ENCODE data around the gene IFNG. TPM values are rescaled to one million over a fixed set of nuclear protein-coding genes. Genes with fewer than 3 reads are reported as not detected.

The IFNG gene
- total RNA-seq, 1 donor from 2014 or later = not detected

DNA sequence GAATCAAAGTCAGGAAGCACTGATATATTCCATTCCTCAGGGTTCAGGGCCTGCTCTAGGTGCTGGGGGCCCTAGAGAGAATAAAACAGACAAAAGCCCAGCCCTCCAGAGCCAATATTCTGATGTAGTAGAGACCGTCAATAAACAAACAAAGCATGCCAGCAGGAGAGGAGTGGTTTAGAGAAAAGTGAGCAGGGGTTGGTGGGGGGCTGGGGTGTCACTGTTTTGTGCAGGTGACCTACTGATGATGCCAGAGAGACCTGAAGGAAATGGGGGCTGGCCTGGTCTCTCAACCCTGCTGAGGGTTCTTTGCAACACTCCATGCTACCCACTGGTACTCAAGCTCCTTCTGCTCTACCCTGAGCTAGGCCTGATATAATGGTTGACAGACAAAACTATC lies 39.6 kb upstream of the IFNG start:
- Histone ChIP-seq H3K27ac (ENCODE audit: low read depth, low read length) (no peak overlapping the region), H3K4me3 (ENCODE audit: insufficient read depth, low read depth, low read length) (no peak overlapping the region), H3K4me1 (ENCODE audit: insufficient read depth, low read length) (peaks cover 8% of the 10 kb centered on the region), H3K9me3 (ENCODE audit: insufficient read depth, low read depth, low read length) (no peaks in the 10 kb centered on the region), H4K20me1 (ENCODE audit: insufficient read depth, low read length) (no peaks in the 10 kb centered on the region), H3K36me3 (ENCODE audit: insufficient read depth, low read length) (no peaks in the 10 kb centered on the region), H3K79me2 (ENCODE audit: insufficient read depth, low read length) (no peaks in the 10 kb centered on the region), H3K27me3 (ENCODE audit: insufficient read depth, low read length) (peaks cover 48% of the 10 kb centered on the region), H3K9ac (ENCODE audit: low read length) (no peak overlapping the region), H3K4me2 (ENCODE audit: low read length) (no peak overlapping the region), H2AFZ (ENCODE audit: low read depth, low read length) (no peak overlapping the region)
- DNase-seq (ENCODE audit: low read depth) (no peak), FAIRE-seq (no peak)
- peaks cover 2% of the 10 kb centered on the region for H3K9me3 Mint-ChIP-seq (ENCODE audit: unreplicated experiment)
- H3K27me3 Mint-ChIP-seq (ENCODE audit: low read depth, unreplicated experiment) = peaks cover 18% of the 10 kb centered on the region
- peaks cover 11% of the 10 kb centered on the region for H3K4me1 Mint-ChIP-seq (ENCODE audit: low read depth, unreplicated experiment)
- no peaks in the 10 kb centered on the region for H3K36me3 Mint-ChIP-seq (ENCODE audit: low read depth, unreplicated experiment)
- H3K4me3 Mint-ChIP-seq (ENCODE audit: unreplicated experiment) = no peak overlapping the region
- no peak overlapping the region for H3K27ac Mint-ChIP-seq (ENCODE audit: unreplicated experiment)
- TF ChIP-seq EZH2 (IDR thresholded peaks at IDR 0.05; ENCODE audit: insufficient read depth, low read length) = no peak
- TF ChIP-seq, protein P1, sequence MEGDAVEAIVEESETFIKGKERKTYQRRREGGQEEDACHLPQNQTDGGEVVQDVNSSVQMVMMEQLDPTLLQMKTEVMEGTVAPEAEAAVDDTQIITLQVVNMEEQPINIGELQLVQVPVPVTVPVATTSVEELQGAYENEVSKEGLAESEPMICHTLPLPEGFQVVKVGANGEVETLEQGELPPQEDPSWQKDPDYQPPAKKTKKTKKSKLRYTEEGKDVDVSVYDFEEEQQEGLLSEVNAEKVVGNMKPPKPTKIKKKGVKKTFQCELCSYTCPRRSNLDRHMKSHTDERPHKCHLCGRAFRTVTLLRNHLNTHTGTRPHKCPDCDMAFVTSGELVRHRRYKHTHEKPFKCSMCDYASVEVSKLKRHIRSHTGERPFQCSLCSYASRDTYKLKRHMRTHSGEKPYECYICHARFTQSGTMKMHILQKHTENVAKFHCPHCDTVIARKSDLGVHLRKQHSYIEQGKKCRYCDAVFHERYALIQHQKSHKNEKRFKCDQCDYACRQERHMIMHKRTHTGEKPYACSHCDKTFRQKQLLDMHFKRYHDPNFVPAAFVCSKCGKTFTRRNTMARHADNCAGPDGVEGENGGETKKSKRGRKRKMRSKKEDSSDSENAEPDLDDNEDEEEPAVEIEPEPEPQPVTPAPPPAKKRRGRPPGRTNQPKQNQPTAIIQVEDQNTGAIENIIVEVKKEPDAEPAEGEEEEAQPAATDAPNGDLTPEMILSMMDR (IDR thresholded peaks at IDR 0.05; ENCODE audit: insufficient read depth, low read depth, low read length) = no peak

DNA sequence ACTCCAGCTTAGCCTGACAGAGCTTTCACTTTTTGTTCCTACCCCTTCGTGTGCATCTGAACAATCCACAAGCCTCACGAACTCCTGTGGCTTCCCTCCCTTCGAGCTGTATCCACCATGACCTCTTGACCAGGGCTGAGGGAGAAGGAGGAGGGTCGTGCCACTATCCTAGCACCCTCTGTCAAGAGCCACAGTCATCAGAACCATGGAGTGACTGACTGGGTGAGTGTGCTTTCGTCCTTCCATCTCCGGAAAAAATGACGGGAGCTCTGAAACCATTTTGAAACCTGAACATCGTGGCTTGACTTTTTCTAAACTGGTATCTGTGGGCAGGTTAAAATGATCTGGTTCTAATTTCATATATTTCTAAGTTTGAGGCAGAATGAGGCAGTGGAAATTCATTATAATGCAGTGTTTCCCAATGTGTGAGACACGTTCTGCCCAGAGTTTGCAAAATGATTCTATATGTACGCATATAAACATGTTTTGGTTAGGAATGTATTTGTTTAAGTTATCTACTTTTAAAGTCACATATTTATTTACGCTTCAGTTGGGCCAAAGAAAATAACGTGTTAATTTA lies 39.1 kb upstream of the IFNG start:
- Histone ChIP-seq H3K27me3 (ENCODE audit: insufficient read depth, low read length) (peaks cover 53% of the 10 kb centered on the region), H3K4me1 (ENCODE audit: insufficient read depth, low read length) (peaks cover 8% of the 10 kb centered on the region), H3K9ac (ENCODE audit: low read length) (no peak overlapping the region), H3K79me2 (ENCODE audit: insufficient read depth, low read length) (no peaks in the 10 kb centered on the region), H3K9me3 (ENCODE audit: insufficient read depth, low read depth, low read length) (no peaks in the 10 kb centered on the region), H3K36me3 (ENCODE audit: insufficient read depth, low read length) (no peaks in the 10 kb centered on the region), H4K20me1 (ENCODE audit: insufficient read depth, low read length) (no peaks in the 10 kb centered on the region), H3K4me2 (ENCODE audit: low read length) (no peak overlapping the region), H3K27ac (ENCODE audit: low read depth, low read length) (no peak overlapping the region), H2AFZ (ENCODE audit: low read depth, low read length) (no peak overlapping the region), H3K4me3 (ENCODE audit: insufficient read depth, low read depth, low read length) (no peak overlapping the region)
- Mint-ChIP-seq H3K4me3 (ENCODE audit: unreplicated experiment) (no peak overlapping the region), H3K4me1 (ENCODE audit: low read depth, unreplicated experiment) (peaks cover 11% of the 10 kb centered on the region), H3K27me3 (ENCODE audit: low read depth, unreplicated experiment) (peaks cover 20% of the 10 kb centered on the region), H3K36me3 (ENCODE audit: low read depth, unreplicated experiment) (no peaks in the 10 kb centered on the region), H3K27ac (ENCODE audit: unreplicated experiment) (no peak overlapping the region), H3K9me3 (ENCODE audit: unreplicated experiment) (peaks cover 2% of the 10 kb centered on the region)
- TF ChIP-seq, protein P1 (IDR thresholded peaks at IDR 0.05; ENCODE audit: insufficient read depth, low read depth, low read length) = no peak
- TF ChIP-seq EZH2 (IDR thresholded peaks at IDR 0.05; ENCODE audit: insufficient read depth, low read length) = no peak
- no peak for FAIRE-seq
- no peak for DNase-seq (ENCODE audit: low read depth)

DNA sequence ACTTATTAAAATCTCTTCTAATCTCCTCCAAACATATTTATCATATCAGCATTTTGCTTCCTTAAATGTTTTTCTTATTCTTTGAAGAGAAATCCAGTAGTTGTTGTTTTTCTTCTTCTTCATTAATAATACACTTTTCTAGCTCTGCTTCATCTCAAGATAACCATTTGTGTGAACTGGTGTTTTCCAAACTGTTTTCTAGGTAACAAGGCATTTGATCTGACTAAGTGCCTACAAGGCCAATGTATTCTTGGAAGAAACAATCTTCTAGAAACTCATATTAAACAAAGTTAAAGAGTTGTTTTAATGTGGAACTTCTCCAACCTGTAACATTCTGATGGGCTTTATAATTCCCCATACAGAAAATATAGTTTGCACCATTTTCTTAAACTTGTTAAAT lies 30.8 kb upstream of the IFNG start:
- Histone ChIP-seq H3K79me2 (ENCODE audit: insufficient read depth, low read length) (no peaks in the 10 kb centered on the region), H3K4me1 (ENCODE audit: insufficient read depth, low read length) (no peaks in the 10 kb centered on the region), H3K4me3 (ENCODE audit: insufficient read depth, low read depth, low read length) (peak overlapping the region; percentile 32), H2AFZ (ENCODE audit: low read depth, low read length) (no peak overlapping the region), H3K4me2 (ENCODE audit: low read length) (no peak overlapping the region), H3K9me3 (ENCODE audit: insufficient read depth, low read depth, low read length) (no peaks in the 10 kb centered on the region), H3K36me3 (ENCODE audit: insufficient read depth, low read length) (no peaks in the 10 kb centered on the region), H3K27ac (ENCODE audit: low read depth, low read length) (no peak overlapping the region), H3K9ac (ENCODE audit: low read length) (no peak overlapping the region), H3K27me3 (ENCODE audit: insufficient read depth, low read length) (peaks cover 74% of the 10 kb centered on the region), H4K20me1 (ENCODE audit: insufficient read depth, low read length) (no peaks in the 10 kb centered on the region)
- peaks cover 10% of the 10 kb centered on the region for H3K4me1 Mint-ChIP-seq (ENCODE audit: low read depth, unreplicated experiment)
- FAIRE-seq = no peak
- H3K36me3 Mint-ChIP-seq (ENCODE audit: low read depth, unreplicated experiment) = no peaks in the 10 kb centered on the region
- TF ChIP-seq EZH2 (IDR thresholded peaks at IDR 0.05; ENCODE audit: insufficient read depth, low read length) = no peak
- TF ChIP-seq, protein P1 (IDR thresholded peaks at IDR 0.05; ENCODE audit: insufficient read depth, low read depth, low read length) = no peak
- peaks cover 18% of the 10 kb centered on the region for H3K27me3 Mint-ChIP-seq (ENCODE audit: low read depth, unreplicated experiment)
- no peak for DNase-seq (ENCODE audit: low read depth)
- H3K4me3 Mint-ChIP-seq (ENCODE audit: unreplicated experiment) = no peak overlapping the region
- H3K9me3 Mint-ChIP-seq (ENCODE audit: unreplicated experiment) = peaks cover 2% of the 10 kb centered on the region
- no peak overlapping the region for H3K27ac Mint-ChIP-seq (ENCODE audit: unreplicated experiment)
